GM13977 (cell line): ENCODE data around the gene PHF21A.
A peak's percentile ranks its signal among the peaks of the same experiment; 100 is the strongest.

Source experiments
- DNase-seq: peaks from one replicate; pipeline ENCODE4 v3.0.0; 2012; ENCODE audit warnings: low spot score
- CTCF ChIP-seq: IDR thresholded peaks from 2 replicates; pipeline ENCODE4 v1.5.1; 2012; ENCODE audit warnings: mild to moderate bottlenecking, control low read depth; ENCODE audit not compliant: insufficient read depth; ENCODE audit errors: extremely low read depth, missing control alignments
- in situ Hi-C: fragments of 300-500 bp; cut with MboI; formaldehyde crosslinking; loops from one replicate; pipeline ENCODE4 v1.12.0; 2022; ENCODE audit warnings: low sequenced_read_pairs, low pct_unique_long_range_greater_than_20kb, mixed read lengths, inconsistent platforms; ENCODE audit not compliant: unreplicated experiment

Gene PHF21A

GRCh38 chr11:46121301-46121723, at the start of gene PHF21A:
PHF21A (minus strand) TSS chr11:46121454; CDS start chr11:46084219, 37,235 bp downstream.
- in situ Hi-C loops, result no loop called here
- no peak for TF ChIP-seq CTCF
- peak; percentile 89 for DNase-seq

- in situ Hi-C loops, result no loop called here
- no peak for DNase-seq
Measured at GRCh38 chr11:46170797-46171196, 49.5 kb upstream of the PHF21A start.

GRCh38 chr11:46162700-46163099, 41.4 kb upstream of the PHF21A start:
- in situ Hi-C loops, result no loop called here
- DNase-seq, result no peak
- no peak for TF ChIP-seq CTCF

More at GRCh38 chr11:46170797-46171196, 49.5 kb upstream of the PHF21A start:
- no peak for TF ChIP-seq CTCF

- no peak for DNase-seq
- no peak for TF ChIP-seq CTCF
- in situ Hi-C loops, result no loop called here
Measured at GRCh38 chr11:46161201-46161600, 39.9 kb upstream of the PHF21A start.

- in situ Hi-C loops, result no loop called here
- no peak for TF ChIP-seq CTCF
- DNase-seq, result no peak
Measured at GRCh38 chr11:46160100-46160499, 38.8 kb upstream of the PHF21A start.

GRCh38 chr11:46159680-46160079, 38.4 kb upstream of the PHF21A start:
- in situ Hi-C loops, result no loop called here
- TF ChIP-seq CTCF, result no peak
- no peak for DNase-seq

GRCh38 chr11:46149826-46150225, 28.6 kb upstream of the PHF21A start:
- no peak for TF ChIP-seq CTCF
- in situ Hi-C loops, result no loop called here
- no peak for DNase-seq
